ENCODE results near the gene STRAP. TPM values are rescaled to one million over a fixed set of nuclear protein-coding genes. Genes with fewer than 3 reads are reported as not detected.

Gene STRAP
- total and polyA plus RNA-seq, 2 of the 13 experiments (the other 11 are each of a cell fraction or from before 2014, with no cell fraction given) = 66.9 to 118 TPM

DNA sequence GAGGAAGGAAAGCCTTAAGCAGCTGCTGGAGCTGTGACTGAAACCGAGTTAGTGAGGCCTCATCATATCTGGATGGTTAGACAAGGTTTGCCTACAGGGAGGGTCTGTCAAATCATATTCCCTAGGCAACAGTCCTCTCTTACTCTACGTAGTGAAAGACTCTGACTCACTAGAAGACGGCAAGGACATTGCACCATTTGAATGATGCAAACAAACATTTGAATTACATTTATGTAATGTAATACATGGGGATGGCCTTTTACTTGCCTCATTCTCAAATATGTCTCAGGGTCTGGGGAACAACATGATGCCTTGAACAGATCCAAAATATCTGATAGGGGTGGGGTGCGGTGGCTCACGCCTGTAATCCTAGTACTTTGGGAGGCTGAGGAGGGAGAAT lies 29.8 kb upstream of the STRAP start:
- BruUV-seq (replicated peaks) = no TSS peak
- H3K79me2 ChIP-seq (ENCODE audit: insufficient read depth, low read length) = no peaks in the 10 kb centered on the region
- no peak overlapping the region for H3K4me2 ChIP-seq (ENCODE audit: low read depth, low read length)
- FAIRE-seq (no peak), ATAC-seq (no peak), DNase-seq (ENCODE audit: low spot score) (no peak)
- in situ Hi-C loops (cut with HindIII; ENCODE audit: extremely low pct_ligation_motif_present, low pct_unique_long_range_greater_than_20kb) = loop anchor here (10.0 kb wide), 1 partner anchor 578 kb away; no protein-coding TSS in a partner anchor
- no peaks in the 10 kb centered on the region for H3K27me3 ChIP-seq (ENCODE audit: control insufficient read depth in 1 of 2, insufficient read depth in 2 of 2, low read length in 2 of 2)
- no peaks in the 10 kb centered on the region for H3K9me3 ChIP-seq (ENCODE audit: low read length)
- H3K27ac ChIP-seq (ENCODE audit: extremely low read length, insufficient read depth, low read length) = no peak overlapping the region
- no peak overlapping the region for H3K9ac ChIP-seq (ENCODE audit: insufficient read depth, low read depth, low read length)
- intact Hi-C loops (cut with micrococcal nuclease; ENCODE audit: unreplicated experiment) = loop anchor here (10.0 kb wide), 1 partner anchor 168 kb away; no protein-coding TSS in a partner anchor
- peaks cover 14% of the 10 kb centered on the region for H3K4me1 ChIP-seq (ENCODE audit: insufficient read depth, low read length)
- no peaks in the 10 kb centered on the region for H3K36me3 ChIP-seq (replicated peaks in 1 of 2; ENCODE audit: control insufficient read depth in 1 of 2, insufficient read depth in 2 of 2, low read length in 2 of 2)
- H2AFZ ChIP-seq (ENCODE audit: low read length) = no peak overlapping the region
- 83% methylated on average over 5 of the region's 5 CpGs for WGBS (ENCODE audit: low lambda C conversion rate)
- TF ChIP-seq FOSL2 (CRISPR knock-in tag; IDR thresholded peaks at IDR 0.05) = peak; percentile 10; the same call in 1 of the 2 replicates
- no peak for TF ChIP-seq MAFK (conservative IDR thresholded peaks at IDR 0.05 in 1 of 2, IDR thresholded peaks at IDR 0.05 in 1 of 2; ENCODE audit: low read length in 2 of 2)
- no peaks in the 10 kb centered on the region for H4K20me1 ChIP-seq (ENCODE audit: insufficient read depth, low read length)
- ChIA-PET CTCF (ENCODE audit: low intra/inter-chr PET ratio, low total read pairs) (interaction anchor here (6.9 kb wide), 1 partner anchor 262 kb away, joined by 84 read pairs; no protein-coding TSS in a partner anchor), POLR2A (no interaction called here)
- no peak overlapping the region for H3K4me3 ChIP-seq (replicated peaks in 1 of 3; ENCODE audit: insufficient read depth in 1 of 3, low read depth in 2 of 3, low read length in 3 of 3)

DNA sequence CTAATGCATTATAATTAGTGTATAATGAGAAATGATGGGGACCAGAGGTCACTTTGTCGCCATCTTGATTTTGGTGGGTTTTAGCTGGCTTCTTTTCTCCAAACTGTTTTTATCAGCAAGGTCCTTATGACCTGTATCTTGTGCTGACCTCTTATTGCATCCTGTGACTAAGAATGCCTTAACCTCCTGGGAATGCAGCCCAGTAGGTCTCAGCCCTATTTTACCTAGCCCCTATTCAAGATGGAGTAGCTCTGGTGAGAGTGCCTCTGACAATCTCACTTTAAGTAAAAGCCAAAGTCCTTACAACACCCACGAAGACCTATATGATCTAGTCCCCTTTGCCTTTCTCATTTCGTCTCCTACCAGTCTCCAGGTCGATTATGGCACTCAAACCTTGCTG lies 28.3 kb upstream of the STRAP start:
- Histone ChIP-seq H3K79me2 (ENCODE audit: insufficient read depth, low read length) (no peaks in the 10 kb centered on the region), H3K4me3 (replicated peaks in 1 of 3; ENCODE audit: insufficient read depth in 1 of 3, low read depth in 2 of 3, low read length in 3 of 3) (no peak overlapping the region), H3K27me3 (ENCODE audit: control insufficient read depth in 1 of 2, insufficient read depth in 2 of 2, low read length in 2 of 2) (no peaks in the 10 kb centered on the region), H2AFZ (ENCODE audit: low read length) (no peak overlapping the region), H3K9ac (ENCODE audit: insufficient read depth, low read depth, low read length) (no peak overlapping the region), H3K27ac (ENCODE audit: extremely low read length, insufficient read depth, low read length) (no peak overlapping the region), H3K36me3 (replicated peaks in 1 of 2; ENCODE audit: control insufficient read depth in 1 of 2, insufficient read depth in 2 of 2, low read length in 2 of 2) (no peaks in the 10 kb centered on the region), H3K4me2 (ENCODE audit: low read depth, low read length) (no peak overlapping the region), H3K4me1 (ENCODE audit: insufficient read depth, low read length) (peaks cover 14% of the 10 kb centered on the region), H3K9me3 (ENCODE audit: low read length) (no peaks in the 10 kb centered on the region), H4K20me1 (ENCODE audit: insufficient read depth, low read length) (no peaks in the 10 kb centered on the region)
- no peak for DNase-seq (ENCODE audit: low spot score)
- in situ Hi-C loops (cut with HindIII; ENCODE audit: extremely low pct_ligation_motif_present, low pct_unique_long_range_greater_than_20kb) = loop anchor here (10.0 kb wide), 1 partner anchor 579 kb away; no protein-coding TSS in a partner anchor
- FAIRE-seq = no peak
- no TSS peak for BruUV-seq (replicated peaks)
- ChIA-PET CTCF (ENCODE audit: low intra/inter-chr PET ratio, low total read pairs) (interaction anchor here (0.5 to 6.9 kb wide), 2 partner anchors 49 to 263 kb away, joined by 3 to 84 read pairs; no protein-coding TSS in a partner anchor), POLR2A (no interaction called here)
- TF ChIP-seq, protein P1, sequence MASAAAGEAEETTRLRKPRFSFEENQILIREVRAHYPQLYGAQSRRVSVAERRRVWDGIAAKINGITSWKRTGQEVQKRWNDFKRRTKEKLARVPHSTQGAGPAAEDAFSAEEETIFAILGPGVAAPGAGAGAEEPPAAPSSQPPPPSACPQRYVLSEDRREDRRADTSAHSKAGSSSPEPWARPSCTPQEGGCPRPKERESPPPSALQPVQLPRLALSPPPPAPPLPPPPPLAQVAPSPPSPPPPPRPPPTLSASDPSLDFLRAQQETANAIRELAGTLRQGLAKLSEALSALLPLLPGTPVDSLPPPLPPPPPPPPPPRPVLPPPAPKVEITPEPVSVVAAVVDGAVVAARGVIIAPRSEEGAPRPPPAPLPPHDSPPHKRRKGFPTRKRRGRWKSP (CRISPR knock-in tag; IDR thresholded peaks at IDR 0.05) = no peak
- TF ChIP-seq NR3C1 (CRISPR knock-in tag; IDR thresholded peaks at IDR 0.05) (no peak), IRF2 (CRISPR knock-in tag; IDR thresholded peaks at IDR 0.05) (no peak), ZNF350 (CRISPR knock-in tag; IDR thresholded peaks at IDR 0.05; ENCODE audit: borderline replicate concordance, low read depth) (no peak)
- TF ChIP-seq, protein P2, sequence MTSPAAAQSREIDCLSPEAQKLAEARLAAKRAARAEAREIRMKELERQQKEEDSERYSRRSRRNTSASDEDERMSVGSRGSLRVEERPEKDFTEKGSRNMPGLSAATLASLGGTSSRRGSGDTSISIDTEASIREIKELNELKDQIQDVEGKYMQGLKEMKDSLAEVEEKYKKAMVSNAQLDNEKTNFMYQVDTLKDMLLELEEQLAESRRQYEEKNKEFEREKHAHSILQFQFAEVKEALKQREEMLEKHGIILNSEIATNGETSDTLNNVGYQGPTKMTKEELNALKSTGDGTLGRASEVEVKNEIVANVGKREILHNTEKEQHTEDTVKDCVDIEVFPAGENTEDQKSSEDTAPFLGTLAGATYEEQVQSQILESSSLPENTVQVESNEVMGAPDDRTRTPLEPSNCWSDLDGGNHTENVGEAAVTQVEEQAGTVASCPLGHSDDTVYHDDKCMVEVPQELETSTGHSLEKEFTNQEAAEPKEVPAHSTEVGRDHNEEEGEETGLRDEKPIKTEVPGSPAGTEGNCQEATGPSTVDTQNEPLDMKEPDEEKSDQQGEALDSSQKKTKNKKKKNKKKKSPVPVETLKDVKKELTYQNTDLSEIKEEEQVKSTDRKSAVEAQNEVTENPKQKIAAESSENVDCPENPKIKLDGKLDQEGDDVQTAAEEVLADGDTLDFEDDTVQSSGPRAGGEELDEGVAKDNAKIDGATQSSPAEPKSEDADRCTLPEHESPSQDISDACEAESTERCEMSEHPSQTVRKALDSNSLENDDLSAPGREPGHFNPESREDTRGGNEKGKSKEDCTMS (CRISPR knock-in tag; conservative IDR thresholded peaks at IDR 0.05) = no peak
- TF ChIP-seq, protein P3, sequence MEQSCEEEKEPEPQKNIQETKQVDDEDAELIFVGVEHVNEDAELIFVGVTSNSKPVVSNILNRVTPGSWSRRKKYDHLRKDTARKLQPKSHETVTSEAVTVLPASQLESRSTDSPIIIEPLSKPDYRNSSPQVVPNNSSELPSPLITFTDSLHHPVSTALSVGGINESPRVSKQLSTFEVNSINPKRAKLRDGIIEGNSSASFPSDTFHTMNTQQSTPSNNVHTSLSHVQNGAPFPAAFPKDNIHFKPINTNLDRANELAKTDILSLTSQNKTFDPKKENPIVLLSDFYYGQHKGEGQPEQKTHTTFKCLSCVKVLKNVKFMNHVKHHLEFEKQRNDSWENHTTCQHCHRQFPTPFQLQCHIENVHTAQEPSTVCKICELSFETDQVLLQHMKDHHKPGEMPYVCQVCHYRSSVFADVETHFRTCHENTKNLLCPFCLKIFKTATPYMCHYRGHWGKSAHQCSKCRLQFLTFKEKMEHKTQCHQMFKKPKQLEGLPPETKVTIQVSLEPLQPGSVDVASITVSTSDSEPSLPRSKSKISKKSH (CRISPR knock-in tag; IDR thresholded peaks at IDR 0.05; ENCODE audit: borderline replicate concordance) = no peak
- no peak for ATAC-seq
- intact Hi-C loops (cut with micrococcal nuclease; ENCODE audit: unreplicated experiment) = loop anchor here (10.0 kb wide), 1 partner anchor 169 kb away; no protein-coding TSS in a partner anchor
- 60% methylated on average over 4 of the region's 4 CpGs for WGBS (ENCODE audit: low lambda C conversion rate)

All from HepG2 (cell line).